AG09319 (cell line): ENCODE measurements around the gene ARHGAP30.

Experiments
- DNase-seq: peaks from one replicate; pipeline ENCODE4 v3.0.0-alpha.2; 2010; ENCODE audit warnings: low read depth; ENCODE audit errors: extremely low read depth
- CTCF ChIP-seq: IDR thresholded peaks from 2 replicates; pipeline ENCODE4 v1.5.1; 2011; ENCODE audit warnings: low read depth, mild to moderate bottlenecking, inconsistent platforms, low read length, moderate library complexity

The ARHGAP30 gene

GRCh38 chr1:160999376-160999775 is 70.3 kb downstream of the ARHGAP30 start:
- no peak for TF ChIP-seq CTCF
- no peak for DNase-seq

DNA sequence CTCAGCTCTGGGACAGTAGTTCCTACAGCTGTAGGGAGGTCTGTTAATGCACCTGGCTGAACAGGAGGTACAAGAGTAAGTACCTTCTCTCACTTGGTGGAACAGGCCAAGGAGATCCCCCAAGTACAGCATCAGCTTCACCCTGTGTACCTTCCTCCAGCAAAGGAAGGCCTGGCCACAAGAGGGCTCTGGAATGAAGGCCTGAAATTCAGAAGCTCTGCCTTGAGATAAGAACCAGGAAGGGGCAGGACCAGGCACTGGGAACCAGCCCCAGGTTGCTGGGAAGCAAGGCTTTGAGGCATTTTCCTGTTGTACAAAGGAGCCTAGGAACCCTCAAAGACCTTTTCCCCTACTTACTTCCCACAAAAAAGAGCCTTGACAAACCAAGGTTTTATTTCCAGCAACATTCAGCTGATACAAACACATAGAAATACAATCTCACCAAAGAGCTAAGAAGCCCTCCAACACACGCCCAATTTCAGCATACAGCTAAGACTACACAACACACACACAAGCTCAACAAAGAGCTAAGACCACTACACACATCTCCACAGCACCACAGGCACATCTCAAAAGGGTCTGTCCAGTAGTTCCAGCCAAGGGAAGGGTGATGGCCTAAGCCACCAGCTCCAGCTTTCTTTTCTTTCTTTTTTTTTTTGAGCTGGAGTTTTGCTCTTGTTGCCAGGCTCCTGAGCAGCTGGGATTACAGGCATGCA is 72.2 kb downstream of the ARHGAP30 start:
- DNase-seq = peak; percentile 19

More for the DNA sequence above, 72.2 kb downstream of the ARHGAP30 start:
- peak; percentile 60 for TF ChIP-seq CTCF
